H9 (cell line): ENCODE data around the gene MLLT3. TPM values are rescaled to one million over a fixed set of nuclear protein-coding genes. Genes with fewer than 3 reads are reported as not detected.

Source experiments
- DNase-seq: peaks from one replicate; pipeline ENCODE4 v3.0.0-alpha.2; 2017
- H2AFZ ChIP-seq: one replicate; pipeline ENCODE4 v1.6.1; 2013; ENCODE audit warnings: mild to moderate bottlenecking, low read length, control low read depth, moderate library complexity
- H2AK5ac ChIP-seq: 2 replicates; pipeline ENCODE4 v1.6.1; 2013; ENCODE audit warnings: low read length, control low read depth, mixed read lengths; ENCODE audit not compliant: insufficient read length
- H2BK120ac ChIP-seq: one replicate; pipeline ENCODE4 v1.6.1; 2013; ENCODE audit warnings: low read depth, mild to moderate bottlenecking, low read length, control low read depth, inconsistent platforms; ENCODE audit not compliant: poor library complexity, severe bottlenecking
- H2BK12ac ChIP-seq: 2 replicates; pipeline ENCODE4 v1.6.1; 2013; ENCODE audit warnings: low read length, control low read depth, mixed read lengths, low read depth; ENCODE audit not compliant: insufficient read length
- H2BK15ac ChIP-seq: 2 replicates; pipeline ENCODE4 v1.6.1; 2013; ENCODE audit warnings: low read depth, low read length, control low read depth
- H2BK20ac ChIP-seq: one replicate; pipeline ENCODE4 v1.6.1; 2013; ENCODE audit warnings: low read depth, mild to moderate bottlenecking, low read length, control low read depth, inconsistent platforms; ENCODE audit not compliant: poor library complexity, severe bottlenecking
- H2BK5ac ChIP-seq: 2 replicates; pipeline ENCODE4 v1.6.1; 2013; ENCODE audit warnings: low read length, control low read depth, mixed read lengths; ENCODE audit not compliant: insufficient read length
- H3K14ac ChIP-seq: 2 replicates; pipeline ENCODE4 v1.6.1; 2013; ENCODE audit warnings: low read length, control low read depth; ENCODE audit not compliant: insufficient read depth
- H3K18ac ChIP-seq: 2 replicates; pipeline ENCODE4 v1.6.1; 2013; ENCODE audit warnings: low read depth, mild to moderate bottlenecking, mixed read lengths, low read length, control low read depth; ENCODE audit not compliant: insufficient read length
- H3K23ac ChIP-seq: 2 replicates; pipeline ENCODE4 v1.6.1; 2013; ENCODE audit warnings: low read length, control low read depth, mixed read lengths, low read depth; ENCODE audit not compliant: insufficient read length
- H3K23me2 ChIP-seq: 2 replicates; pipeline ENCODE4 v1.6.1; 2013; ENCODE audit warnings: low read depth, mild to moderate bottlenecking, mixed read lengths, low read length, control low read depth; ENCODE audit not compliant: insufficient read length, poor library complexity, severe bottlenecking
- H3K27ac ChIP-seq: 2 replicates; pipeline ENCODE4 v1.5.1; 2013; ENCODE audit warnings: low read length, control low read depth, mixed read lengths, low read depth; ENCODE audit not compliant: insufficient read length
- H3K27me3 ChIP-seq: 2 replicates; pipeline ENCODE4 v1.6.1; 2013; ENCODE audit warnings: low read length, control low read depth, inconsistent platforms; ENCODE audit not compliant: insufficient read depth
- H3K4ac ChIP-seq: 2 replicates; pipeline ENCODE4 v1.6.1; 2013; ENCODE audit warnings: low read depth, mild to moderate bottlenecking, control low read depth, inconsistent platforms, low read length, moderate library complexity
- H3K4me1 ChIP-seq: 2 replicates; pipeline ENCODE4 v1.6.1; 2013; ENCODE audit warnings: low read length, control low read depth, inconsistent platforms; ENCODE audit not compliant: insufficient read depth
- H3K4me2 ChIP-seq: 2 replicates; pipeline ENCODE4 v1.6.1; 2013; ENCODE audit warnings: low read length, control low read depth, mixed read lengths; ENCODE audit not compliant: insufficient read length, insufficient read depth
- H3K56ac ChIP-seq: 2 replicates; pipeline ENCODE4 v1.6.1; 2013; ENCODE audit warnings: low read depth, mild to moderate bottlenecking, mixed read lengths, low read length, control low read depth; ENCODE audit not compliant: insufficient read length
- H3K79me1 ChIP-seq: 2 replicates; pipeline ENCODE4 v1.6.1; 2013; ENCODE audit warnings: low read depth, mild to moderate bottlenecking, moderate library complexity, low read length, control low read depth, inconsistent platforms; ENCODE audit not compliant: insufficient read depth, poor library complexity, severe bottlenecking
- H3K79me2 ChIP-seq: 2 replicates; pipeline ENCODE4 v1.6.1; 2013; ENCODE audit warnings: low read length, control low read depth, inconsistent platforms; ENCODE audit not compliant: insufficient read depth
- H3K9ac ChIP-seq: 2 replicates; pipeline ENCODE4 v1.6.1; 2013; ENCODE audit warnings: low read length, control low read depth, mixed read lengths; ENCODE audit not compliant: insufficient read length; ENCODE audit errors: extremely low read depth
- H3K9me3 ChIP-seq: one replicate; pipeline ENCODE4 v1.6.1; 2013; ENCODE audit warnings: low read depth, low read length, inconsistent platforms; ENCODE audit not compliant: control insufficient read depth
- H3T11ph ChIP-seq: one replicate; pipeline ENCODE4 v1.6.1; 2013; ENCODE audit warnings: mild to moderate bottlenecking, low read length, control low read depth, inconsistent platforms
- H4K20me1 ChIP-seq: one replicate; pipeline ENCODE4 v1.6.1; 2013; ENCODE audit not compliant: control insufficient read depth, insufficient read length, insufficient read depth
- H4K5ac ChIP-seq: 2 replicates; pipeline ENCODE4 v1.6.1; 2013; ENCODE audit warnings: low read depth, mild to moderate bottlenecking, mixed read lengths, low read length, control low read depth; ENCODE audit not compliant: insufficient read length
- H4K8ac ChIP-seq: replicated peaks from 2 replicates; pipeline ENCODE4 v1.6.1; 2013; ENCODE audit warnings: low read length, control low read depth, mixed read lengths, low read depth; ENCODE audit not compliant: insufficient read length
- H4K91ac ChIP-seq: 2 replicates; pipeline ENCODE4 v1.6.1; 2013; ENCODE audit warnings: low read depth, mild to moderate bottlenecking, moderate library complexity, mixed read lengths, low read length, control low read depth; ENCODE audit not compliant: insufficient read length
- H3K27ac Mint-ChIP-seq, 3 experiments: 2 replicates in 2 of 3; 3 replicates in 1 of 3; pipeline ENCODE4 v1.8.0; 2020 to 2021; ENCODE audit warnings: mixed read lengths in 3 of 3, mild to moderate bottlenecking in 1 of 3, moderate library complexity in 1 of 3
- H3K27me3 Mint-ChIP-seq: 2 replicates; pipeline ENCODE4 v1.8.0; 2021; ENCODE audit warnings: low read depth, mild to moderate bottlenecking, moderate library complexity, mixed read lengths
- H3K36me3 Mint-ChIP-seq, 3 experiments: 2 replicates in 2 of 3; 3 replicates in 1 of 3; pipeline ENCODE4 v1.8.0; 2020 to 2021; ENCODE audit warnings: low read depth in 3 of 3, mixed read lengths in 3 of 3; ENCODE audit not compliant: insufficient read depth in 1 of 3
- H3K4me1 Mint-ChIP-seq, 2 experiments: 2 replicates each; pipeline ENCODE4 v1.8.0; 2020; ENCODE audit warnings: mixed read lengths in 2 of 2
- H3K4me3 Mint-ChIP-seq, 2 experiments: 2 replicates in 1 of 2; 3 replicates in 1 of 2; pipeline ENCODE4 v1.8.0; 2020 to 2021; ENCODE audit warnings: mild to moderate bottlenecking in 2 of 2, mixed read lengths in 2 of 2, moderate library complexity in 1 of 2
- H3K9me3 Mint-ChIP-seq, 2 experiments: 2 replicates in 1 of 2; 3 replicates in 1 of 2; pipeline ENCODE4 v1.8.0; 2020; ENCODE audit warnings: mild to moderate bottlenecking in 2 of 2, mixed read lengths in 2 of 2, moderate library complexity in 1 of 2
- CTCF ChIP-seq: fragments of 200-600 bp; sonication (generic); conservative IDR thresholded peaks from 3 replicates; pipeline ENCODE4 v1.8.0; 2021; ENCODE audit warnings: antibody characterized with exemption, mild to moderate bottlenecking
- WGBS: extraction: QIAGEN DNeasy Blood & Tissue Kit; methylation state at CpG from one replicate; pipeline ENCODE4 v1.1.7; 2013; ENCODE audit warnings: missing lambda C conversion rate, low lambda C conversion rate, mixed read lengths; ENCODE audit not compliant: insufficient read length; ENCODE audit errors: extremely low coverage; 5-methylcytosine and 5-hydroxymethylcytosine counted together
- total RNA-seq: library from RNA; stranded (reverse); gene quantifications from 2 replicates; pipeline ENCODE4 v1.2.1, GENCODE V29; 2021

MLLT3 gene
- total RNA-seq, 1 experiment from 2014 or later: 3.9 TPM

- no peak overlapping the region for H2BK120ac ChIP-seq
- H3K14ac ChIP-seq: no peak overlapping the region
- TF ChIP-seq CTCF: no peak; the same call in 2 of the 3 replicates
- H2BK15ac ChIP-seq: no peak overlapping the region
- no peaks in the 10 kb centered on the region for H3K9me3 ChIP-seq
- no peak overlapping the region for H3K4me2 ChIP-seq
- H2AFZ ChIP-seq: no peak overlapping the region
- H3K4me1 ChIP-seq: no peaks in the 10 kb centered on the region
- H4K20me1 ChIP-seq: no peaks in the 10 kb centered on the region
- no peak overlapping the region for H2BK5ac ChIP-seq
- no peaks in the 10 kb centered on the region for H3K9me3 Mint-ChIP-seq
- H3K9ac ChIP-seq: no peak overlapping the region
- no peak overlapping the region for H2BK12ac ChIP-seq
- H2BK20ac ChIP-seq: no peak overlapping the region
- no peak overlapping the region for H3K4ac ChIP-seq
- H3T11ph ChIP-seq: no peak overlapping the region
- H4K91ac ChIP-seq: no peak overlapping the region
- no peak overlapping the region; a peak in 2 of 7 replicates for H3K27ac Mint-ChIP-seq
- no peaks in the 10 kb centered on the region for H3K23me2 ChIP-seq
- H3K27me3 ChIP-seq: no peaks in the 10 kb centered on the region
- H2AK5ac ChIP-seq: no peak overlapping the region
- no peak overlapping the region for H3K23ac ChIP-seq
- no peak overlapping the region for H3K4me3 Mint-ChIP-seq
- no peak overlapping the region for H3K18ac ChIP-seq
- H3K27me3 Mint-ChIP-seq: no peaks in the 10 kb centered on the region; the same call in 1 of the 2 replicates
- H3K56ac ChIP-seq: no peak overlapping the region
- H3K36me3 Mint-ChIP-seq: no peaks in the 10 kb centered on the region
- WGBS: no CpG with 5 or more reads among the region's 1 CpG
- H3K79me1 ChIP-seq: no peaks in the 10 kb centered on the region
- no peak overlapping the region for H4K8ac ChIP-seq
- H4K5ac ChIP-seq: no peak overlapping the region
- DNase-seq: no peak
- peaks cover 15 to 18% of the 10 kb centered on the region in 2 experiments for H3K4me1 Mint-ChIP-seq
- no peaks in the 10 kb centered on the region for H3K79me2 ChIP-seq
- no peak overlapping the region for H3K27ac ChIP-seq
Measured at GRCh38 chr9:20526500-20527319, 95.6 kb downstream of the MLLT3 start.
